ENCODE measurements around the gene JMJD1C. TPM values are rescaled to one million over a fixed set of nuclear protein-coding genes. Genes with fewer than 3 reads are reported as not detected.
"Not testable (repeated sequence)": the region's sequence is repeated elsewhere in the genome, so short reads cannot be mapped to it uniquely, and the experiment has no call there.

Gene JMJD1C
- total RNA-seq, 2 donors from 2014 or later, result 40.9 to 44.3 TPM

GRCh38 chr10:63323701-63324494 is 141.9 kb downstream of the JMJD1C start:
- ATAC-seq, result no peak
- no peak for DNase-seq
- intact Hi-C loops (cut with DNase I), result no loop called here

- DNase-seq (no peak), ATAC-seq (no peak)
- intact Hi-C loops (cut with DNase I), result no loop called here
Measured at GRCh38 chr10:63320683-63321082, 145.1 kb downstream of the JMJD1C start.

DNA sequence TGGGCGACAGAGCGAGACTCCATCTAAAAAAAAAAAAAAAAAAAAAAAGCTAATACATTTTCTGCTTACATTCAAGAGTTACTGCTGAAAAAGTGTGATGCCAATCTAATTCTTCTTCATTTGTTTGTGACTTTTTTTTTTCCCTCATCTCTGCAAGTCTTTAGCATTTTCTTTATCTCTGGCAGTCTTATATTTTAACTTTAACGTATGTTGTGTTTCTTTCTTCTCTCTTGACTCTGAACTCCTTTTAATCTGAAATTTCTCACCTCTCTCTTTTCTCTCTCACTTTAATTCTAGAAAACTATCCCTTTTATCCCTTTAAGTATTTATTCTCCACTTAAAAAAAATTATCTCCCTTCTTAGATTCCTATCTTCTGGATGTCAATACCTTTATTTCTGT is 146.5 kb downstream of the JMJD1C start:
- DNase-seq (no peak), ATAC-seq (no peak)
- intact Hi-C loops (cut with DNase I), result no loop called here

DNA sequence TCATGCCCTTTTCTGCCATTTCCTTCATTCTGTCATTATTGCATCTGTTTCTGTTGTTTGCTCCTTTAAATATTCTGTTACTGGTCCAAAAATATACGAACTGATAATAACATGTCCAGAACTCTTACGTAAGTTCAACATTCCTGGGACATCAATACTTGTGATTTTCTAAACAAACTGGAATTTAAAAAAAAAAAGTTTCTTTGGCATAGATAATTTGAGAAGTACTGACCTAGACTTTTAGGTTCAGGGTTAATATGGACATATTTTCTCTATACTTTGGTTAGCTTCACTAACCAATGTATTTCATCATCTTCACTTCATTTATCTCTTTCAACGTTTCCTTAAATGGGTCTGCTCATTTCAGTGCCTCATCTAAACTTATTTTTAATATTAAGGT is 147.3 kb downstream of the JMJD1C start:
- ATAC-seq, result no peak
- intact Hi-C loops (cut with DNase I), result no loop called here
- DNase-seq, result no peak

DNA sequence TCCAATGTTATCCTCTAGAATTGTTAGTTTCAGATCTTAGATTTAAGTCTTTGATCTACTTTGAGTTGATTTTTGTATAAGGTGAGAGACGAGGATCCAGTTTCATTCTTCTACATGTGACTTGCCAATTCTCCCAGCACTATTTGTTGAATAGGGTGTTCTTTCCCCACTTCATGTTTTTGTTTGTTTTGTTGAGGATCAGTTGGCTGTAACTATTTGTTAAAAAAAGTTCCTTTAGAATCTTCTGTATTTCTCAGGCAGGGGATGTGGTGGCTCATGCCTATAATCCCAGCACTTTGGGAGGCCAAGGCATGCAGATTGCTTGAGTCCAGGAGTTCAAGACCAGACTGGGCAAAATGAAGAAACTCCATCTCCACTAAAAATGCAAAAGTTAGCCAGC is 151.8 kb downstream of the JMJD1C start:
- ATAC-seq (no peak), DNase-seq (no peak)
- intact Hi-C loops (cut with DNase I), result no loop called here

DNA sequence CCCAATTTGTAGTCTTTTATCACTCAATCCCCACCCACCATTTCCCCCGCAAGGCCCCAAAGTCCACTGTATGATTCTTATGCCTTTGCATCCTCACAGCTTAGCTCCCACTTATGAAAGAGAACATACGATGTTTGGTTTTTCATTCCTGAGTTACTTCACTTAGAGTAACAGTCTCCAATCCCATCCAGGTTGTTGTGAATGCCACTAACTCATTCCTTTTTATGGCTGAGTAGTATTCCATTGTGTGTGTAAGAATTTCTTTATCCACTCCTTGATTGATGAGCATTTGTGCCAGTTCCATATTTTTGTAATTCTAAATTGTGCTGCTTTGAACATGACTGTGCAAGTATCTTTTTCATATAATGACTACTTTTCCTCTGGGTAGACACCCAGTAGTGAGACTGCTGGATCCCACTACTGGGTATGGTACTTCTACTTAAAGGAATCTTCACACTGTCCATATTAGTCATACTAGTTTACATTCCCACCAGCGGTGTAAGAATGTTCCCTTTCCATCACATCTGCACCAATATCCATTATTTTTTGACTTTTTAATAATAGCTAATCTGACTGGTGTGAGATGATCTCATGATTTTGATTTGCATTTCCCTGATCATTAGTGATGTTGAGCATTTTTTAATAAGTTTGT is 152.6 kb downstream of the JMJD1C start:
- ATAC-seq (no peak), DNase-seq (no peak)
- intact Hi-C loops (cut with DNase I), result no loop called here

DNA sequence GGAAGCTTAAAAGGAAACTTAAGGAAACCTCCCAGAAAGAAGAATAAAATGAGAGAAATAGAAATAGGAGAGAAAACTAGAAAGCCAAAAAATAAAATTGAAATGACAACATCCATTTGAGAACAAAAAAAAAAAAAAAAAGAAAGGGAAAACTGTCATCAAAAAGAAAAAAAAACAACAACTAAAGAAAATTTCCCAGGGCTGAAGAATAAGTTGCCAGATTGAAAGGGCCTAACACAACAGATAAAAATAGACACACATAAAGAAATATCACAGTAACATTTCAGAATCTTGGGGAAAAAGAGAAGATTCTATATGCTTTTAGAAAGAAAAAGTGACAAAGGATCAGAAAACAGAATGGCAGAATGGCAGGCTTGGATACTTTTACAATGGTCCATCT is 157.1 kb downstream of the JMJD1C start:
- intact Hi-C loops (cut with DNase I), result no loop called here
- no peak for ATAC-seq
- no peak for DNase-seq

- intact Hi-C loops (cut with DNase I), result no loop called here
- ATAC-seq (no peak), DNase-seq (no peak)
Measured at GRCh38 chr10:63304146-63304545, 161.6 kb downstream of the JMJD1C start.

DNA sequence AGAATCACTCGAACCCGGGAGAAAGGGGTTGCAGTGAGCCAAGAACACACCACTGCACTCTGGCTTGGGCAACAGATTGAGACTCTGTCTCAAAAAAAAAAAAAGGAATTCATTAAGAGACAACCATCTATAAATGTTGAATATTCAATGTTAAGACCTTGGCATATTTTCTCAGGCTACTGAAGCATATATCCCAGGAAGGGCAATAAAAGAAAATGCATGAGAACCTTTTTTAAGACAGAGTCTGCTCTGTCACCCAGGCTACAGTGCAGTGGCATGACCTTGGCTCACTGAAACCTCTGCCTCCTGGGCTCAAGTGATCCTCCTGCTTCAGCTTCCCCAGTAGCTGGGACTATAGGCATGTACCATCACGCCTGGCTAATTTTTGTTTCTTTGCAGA is 165.0 kb downstream of the JMJD1C start:
- no peak for DNase-seq
- ATAC-seq, result no peak
- intact Hi-C loops (cut with DNase I), result no loop called here

- ATAC-seq (peak; percentile 29 to 57), DNase-seq (no peak)
- intact Hi-C loops (cut with DNase I), result no loop called here
Measured at GRCh38 chr10:63297941-63298340, 167.8 kb downstream of the JMJD1C start.

- DNase-seq (no peak), ATAC-seq (no peak)
- intact Hi-C loops (cut with DNase I), result no loop called here
Measured at GRCh38 chr10:63294781-63295180, 171.0 kb downstream of the JMJD1C start.

DNA sequence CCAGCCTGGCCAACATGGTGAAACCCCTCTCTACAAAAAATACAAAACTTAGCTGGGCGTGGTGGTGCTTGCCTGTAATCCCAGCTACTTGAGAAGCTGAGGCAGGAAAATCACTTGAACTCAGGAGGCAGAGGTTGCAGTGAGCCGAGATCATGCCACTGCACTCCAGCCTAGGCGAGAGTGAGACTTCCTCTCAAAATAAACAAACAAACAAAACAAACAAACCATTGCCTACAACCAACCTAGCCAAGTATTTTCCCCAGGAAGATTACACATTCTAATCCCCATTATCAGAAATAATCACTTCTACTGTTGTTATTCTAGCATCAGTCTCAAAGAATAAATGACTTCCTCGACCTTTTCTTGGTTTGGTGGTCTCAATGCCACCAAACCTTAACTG is 172.9 kb downstream of the JMJD1C start:
- DNase-seq; intact Hi-C loops (cut with DNase I); ATAC-seq: not testable (repeated sequence)

GRCh38 chr10:63288170-63288569 is 177.6 kb downstream of the JMJD1C start:
- DNase-seq, result no peak

GRCh38 chr10:63286754-63287264 is 179.0 kb downstream of the JMJD1C start:
- no peak for DNase-seq
- intact Hi-C loops (cut with DNase I), result no loop called here
- no peak for ATAC-seq

More at GRCh38 chr10:63288170-63288569, 177.6 kb downstream of the JMJD1C start:
- intact Hi-C loops (cut with DNase I), result no loop called here
- no peak for ATAC-seq

GRCh38 chr10:63286340-63286739 is 179.4 kb downstream of the JMJD1C start:
- DNase-seq, result no peak
- intact Hi-C loops (cut with DNase I), result no loop called here
- no peak for ATAC-seq

DNA sequence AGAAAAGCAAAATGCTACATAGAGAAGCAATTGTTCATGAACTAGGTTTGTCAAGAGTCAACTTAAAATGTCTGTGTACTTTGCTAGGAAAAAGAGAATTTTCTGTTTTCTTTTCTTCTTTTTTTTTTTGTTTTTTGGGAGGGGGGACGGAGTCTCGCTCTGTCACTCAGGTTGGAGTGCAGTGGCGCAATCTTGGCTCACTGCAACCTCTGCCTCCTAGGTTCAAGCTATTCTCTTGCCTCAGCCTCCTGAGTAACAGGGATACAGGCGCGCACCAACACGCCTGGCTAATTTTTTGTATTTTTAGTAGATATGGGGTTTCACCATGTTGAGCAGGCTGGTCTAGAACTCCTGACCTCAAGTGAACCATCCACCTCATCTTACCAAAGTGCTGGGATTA is 181.9 kb downstream of the JMJD1C start:
- ATAC-seq; intact Hi-C loops (cut with DNase I); DNase-seq: not testable (repeated sequence)

GRCh38 chr10:63283093-63283492 is 182.7 kb downstream of the JMJD1C start:
- intact Hi-C loops (cut with DNase I), result no loop called here
- DNase-seq (no peak), ATAC-seq (no peak)

DNA sequence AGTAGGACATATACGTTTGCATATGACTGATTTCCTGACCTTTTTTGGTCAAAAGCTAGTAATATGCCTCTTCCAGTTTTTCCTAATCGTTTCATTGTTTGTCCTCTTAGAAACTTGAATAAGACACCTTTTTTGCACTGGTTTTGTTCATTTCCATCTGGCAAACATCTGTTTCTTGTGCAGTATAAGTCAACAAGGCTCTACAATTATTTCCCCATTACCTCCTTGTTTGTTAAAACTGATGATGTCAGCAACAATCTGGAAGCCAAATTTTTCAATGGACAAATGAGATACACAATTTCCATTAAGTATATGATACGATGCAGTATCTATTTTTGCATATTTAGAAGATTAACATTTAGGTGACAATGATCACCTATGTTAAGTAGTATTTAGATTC is 183.8 kb downstream of the JMJD1C start:
- ATAC-seq (no peak), DNase-seq (no peak)
- intact Hi-C loops (cut with DNase I), result no loop called here

DNA sequence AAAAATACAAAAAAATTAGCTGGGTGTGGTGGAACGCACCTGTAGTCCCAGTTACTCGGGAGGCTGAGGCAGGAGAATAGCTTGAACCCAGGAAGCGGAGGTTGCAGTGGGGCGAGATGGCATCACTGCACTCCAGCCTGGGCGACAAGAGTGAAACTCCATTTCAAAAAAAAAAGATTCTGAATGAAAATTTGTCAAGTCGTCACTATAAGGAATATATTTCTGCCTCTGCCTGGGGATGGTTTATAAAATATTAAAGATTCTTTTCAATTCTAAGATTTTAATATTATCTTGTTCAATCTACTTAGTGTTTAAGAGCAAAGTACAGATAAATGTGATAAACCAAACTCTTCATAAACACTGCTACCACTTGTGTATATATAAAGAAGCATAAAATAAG is 185.4 kb downstream of the JMJD1C start:
- intact Hi-C loops (cut with DNase I), result no loop called here
- ATAC-seq, result no peak
- DNase-seq, result no peak

DNA sequence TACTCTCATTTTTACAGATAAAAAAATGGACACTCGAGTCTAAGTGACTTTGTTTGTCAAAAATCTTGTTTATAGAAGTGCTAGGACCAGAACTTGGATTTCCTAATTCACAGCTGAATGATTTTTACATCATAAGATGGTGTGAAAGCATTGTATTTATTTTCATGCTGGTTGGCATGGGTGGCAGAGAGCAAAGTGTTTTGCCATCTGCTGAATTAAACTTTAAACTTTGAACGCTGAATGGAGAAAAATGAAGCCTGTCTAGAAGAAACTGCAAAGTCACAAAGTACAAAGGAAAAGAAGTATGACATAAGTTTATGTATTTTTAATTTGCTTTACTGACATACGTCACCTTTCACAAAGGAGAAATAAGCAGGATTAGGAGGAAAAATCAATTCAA is 190.7 kb downstream of the JMJD1C start:
- intact Hi-C loops (cut with DNase I), result no loop called here
- DNase-seq (no peak), ATAC-seq (no peak)

DNA sequence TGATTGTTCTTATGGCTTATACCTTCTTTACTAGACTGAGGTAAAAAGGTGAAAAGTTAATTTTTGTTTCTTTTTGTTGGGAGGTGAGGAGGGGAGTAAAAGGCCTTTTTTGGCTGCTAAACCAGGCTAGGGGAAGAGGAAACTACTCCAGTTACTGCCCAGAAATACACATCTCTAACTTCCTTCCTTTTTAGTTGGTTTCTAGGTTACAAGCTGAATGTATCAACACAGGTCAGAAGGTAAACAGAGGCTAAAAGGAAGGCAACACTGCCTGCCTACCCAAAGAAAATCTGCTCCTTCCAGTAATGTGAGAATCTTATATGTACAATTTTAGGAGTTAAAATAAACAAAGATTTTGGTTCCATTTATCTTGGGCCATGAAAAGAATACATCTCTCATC is 192.2 kb downstream of the JMJD1C start:
- ATAC-seq (no peak), DNase-seq (no peak)
- intact Hi-C loops (cut with DNase I), result no loop called here
